Esophagus muscularis mucosa (tissue), 4 donors: ENCODE results near the gene EPB41. TPM values are rescaled to one million over a fixed set of nuclear protein-coding genes. Genes with fewer than 3 reads are reported as not detected.

Source experiments
- DNase-seq: peaks from one replicate; pipeline ENCODE4 v3.0.0-alpha.2; 2017; ENCODE audit errors: extremely low spot score
- H3K27ac ChIP-seq, 4 donors: fragments of 200-600 bp; sonication (generic); replicated peaks in 1 of 4; 1 replicate in 3 of 4; 2 replicates in 1 of 4; pipeline ENCODE4 v1.5.1; 2016 to 2019; ENCODE audit warnings: mild to moderate bottlenecking in 1 of 4
- H3K27me3 ChIP-seq, 4 donors: fragments of 200-600 bp; sonication (generic); one replicate each; pipeline versions ENCODE4 v1.5.1 to v1.6.0; 2016 to 2019
- H3K36me3 ChIP-seq, 4 donors: fragments of 200-600 bp; sonication (generic); one replicate each; pipeline ENCODE4 v1.5.1; 2016 to 2019
- H3K4me1 ChIP-seq, 4 donors: fragments of 200-600 bp; sonication (generic); one replicate each; pipeline ENCODE4 v1.5.1; 2016 to 2019
- H3K4me3 ChIP-seq, 4 donors: fragments of 200-600 bp; sonication (generic); 1 replicate in 2 of 4; 2 replicates in 2 of 4; pipeline ENCODE4 v1.5.1; 2016 to 2019; ENCODE audit warnings: mild to moderate bottlenecking in 4 of 4, moderate library complexity in 1 of 4
- H3K9me3 ChIP-seq, 4 donors: fragments of 200-600 bp; sonication (generic); 1 replicate in 3 of 4; 2 replicates in 1 of 4; pipeline ENCODE4 v1.5.1; 2016 to 2019
- CTCF ChIP-seq, 3 experiments: fragments of 200-600 bp in 2 of 3; fragments of 450-650 bp in 1 of 3; sonication (generic) in 2 of 3; IDR thresholded peaks; one replicate each; pipeline ENCODE4 v1.5.1; 2017 to 2019; ENCODE audit warnings: antibody characterized with exemption in 3 of 3, mild to moderate bottlenecking in 2 of 3, moderate library complexity in 1 of 3
- EP300 ChIP-seq: sonication (generic); formaldehyde crosslinking; IDR thresholded peaks from one replicate; pipeline ENCODE4 v1.6.1; 2017; ENCODE audit warnings: antibody characterized with exemption
- POLR2A ChIP-seq: fragments of 450-650 bp; IDR thresholded peaks from one replicate; pipeline ENCODE4 v1.6.1; 2017; ENCODE audit warnings: antibody characterized with exemption, moderate library complexity, mild to moderate bottlenecking, low read depth
- POLR2AphosphoS5 ChIP-seq, 2 donors: sonication (generic); formaldehyde crosslinking; IDR thresholded peaks; one replicate each; pipeline ENCODE4 v1.6.1; 2017; ENCODE audit warnings: antibody characterized with exemption in 2 of 2
- WGBS: methylation state at CpG from one replicate; pipeline ENCODE4 v1.1.5; 2018; 5-methylcytosine and 5-hydroxymethylcytosine counted together
- intact Hi-C: fragments of 100-400 bp; cut with DNase I; formaldehyde crosslinking; loops from one replicate; pipeline ENCODE4 v1.15.1; 2023
- total RNA-seq, 4 donors: library from RNA; depleted of rRNA; stranded (reverse); fragments of >200 nt; gene quantifications; one replicate each; pipeline versions ENCODE4 v1.1.0 to v1.2.1, GENCODE V29; 2016

EPB41 gene
- total RNA-seq, 4 donors from 2014 or later, result 18.2 to 24.6 (median 18.5) TPM

GRCh38 chr1:28927648-28928313 is 13.4 kb downstream of the EPB41 start:
- DNase-seq, result no peak
- 30% methylated on average over 1 of the region's 1 CpG for WGBS
- Histone ChIP-seq H3K36me3 (no peaks in the 10 kb centered on the region), H3K4me1 (peaks cover 16 to 25% (median 22%) of the 10 kb centered on the region in 4 donors), H3K27ac (peak overlapping the region; percentile 31 to 69 (median 54)), H3K27me3 (no peaks in the 10 kb centered on the region), H3K9me3 (no peaks in the 10 kb centered on the region), H3K4me3 (no peak overlapping the region)
- TF ChIP-seq CTCF (IDR thresholded peaks at IDR 0.05) (no peak), POLR2A (no peak)
- intact Hi-C loops, result no loop called here

GRCh38 chr1:28928314-28928941 is 14.1 kb downstream of the EPB41 start:
- 57% methylated on average over 2 of the region's 2 CpGs for WGBS
- DNase-seq, result no peak

DNA sequence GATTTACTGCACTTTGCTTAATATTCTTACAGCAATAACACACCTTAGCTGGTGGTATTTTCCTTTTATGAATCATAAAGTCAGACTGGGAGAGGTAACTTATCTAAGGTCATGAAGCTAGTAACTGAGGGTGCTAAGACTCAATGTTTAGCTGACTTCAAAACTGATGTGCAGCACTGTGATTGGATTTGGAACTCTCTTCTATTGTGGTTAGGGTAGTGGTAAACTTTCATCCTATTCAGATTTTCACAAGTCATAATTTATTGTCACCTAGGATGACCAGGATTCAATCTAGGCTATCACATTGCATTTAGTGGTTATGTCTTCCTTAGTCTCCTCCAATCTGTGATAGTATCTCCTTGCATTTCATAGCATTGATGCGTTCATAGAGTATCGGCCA is 18.9 kb downstream of the EPB41 start:
- H3K27ac ChIP-seq, result no peak overlapping the region
- no peak overlapping the region for H3K4me3 ChIP-seq
- TF ChIP-seq CTCF (IDR thresholded peaks at IDR 0.05) (no peak), POLR2A (no peak), POLR2AphosphoS5 (IDR thresholded peaks at IDR 0.05) (no peak), EP300 (no peak)
- 91% methylated on average over 2 of the region's 2 CpGs for WGBS
- intact Hi-C loops, result no loop called here
- no peaks in the 10 kb centered on the region for H3K27me3 ChIP-seq
- no peaks in the 10 kb centered on the region for H3K9me3 ChIP-seq
- DNase-seq, result no peak
- peaks cover 0 to 8% (median 2%) of the 10 kb centered on the region in 4 donors for H3K4me1 ChIP-seq
- no peaks in the 10 kb centered on the region for H3K36me3 ChIP-seq

More at GRCh38 chr1:28928314-28928941, 14.1 kb downstream of the EPB41 start:
- Histone ChIP-seq H3K9me3 (no peaks in the 10 kb centered on the region), H3K27ac (peak overlapping the region in 3 of 4 donors; percentile 51 to 69 (median 56)), H3K4me1 (peaks cover 16 to 25% (median 22%) of the 10 kb centered on the region in 4 donors), H3K4me3 (no peak overlapping the region), H3K27me3 (no peaks in the 10 kb centered on the region), H3K36me3 (no peaks in the 10 kb centered on the region)
- TF ChIP-seq POLR2A (no peak), POLR2AphosphoS5 (IDR thresholded peaks at IDR 0.05) (no peak), CTCF (IDR thresholded peaks at IDR 0.05) (no peak), EP300 (no peak)
- intact Hi-C loops, result no loop called here

DNA sequence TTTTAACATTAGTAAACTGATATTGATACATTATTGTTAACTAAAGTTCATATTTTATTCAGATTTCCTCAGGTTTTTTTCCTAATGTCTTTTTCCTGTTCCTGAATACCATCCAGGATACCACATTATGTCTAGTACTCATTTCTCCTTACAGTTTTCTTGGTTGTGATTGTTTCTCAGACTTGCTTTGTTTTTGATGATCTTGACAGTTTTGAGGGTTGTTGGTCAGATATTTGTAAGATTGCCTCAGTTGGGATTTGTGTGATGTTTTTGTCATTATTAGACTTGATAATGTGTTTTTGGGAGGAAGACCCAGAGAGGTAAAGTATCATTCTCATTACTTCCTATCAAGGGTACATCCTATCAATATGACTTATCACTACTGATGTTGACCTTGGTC is 19.5 kb downstream of the EPB41 start:
- Histone ChIP-seq H3K4me1 (peaks cover 0 to 1% (median 0%) of the 10 kb centered on the region in 4 donors), H3K27me3 (no peaks in the 10 kb centered on the region), H3K27ac (no peak overlapping the region), H3K36me3 (no peaks in the 10 kb centered on the region), H3K4me3 (no peak overlapping the region), H3K9me3 (no peaks in the 10 kb centered on the region)
- DNase-seq, result no peak
- no peak for TF ChIP-seq POLR2AphosphoS5 (IDR thresholded peaks at IDR 0.05)
- intact Hi-C loops, result no loop called here

GRCh38 chr1:28934676-28935075 is 20.3 kb downstream of the EPB41 start:
- WGBS, result 91% methylated on average over 5 of the region's 5 CpGs
- Histone ChIP-seq H3K27ac (no peak overlapping the region), H3K27me3 (no peaks in the 10 kb centered on the region), H3K4me1 (no peaks in the 10 kb centered on the region), H3K36me3 (no peaks in the 10 kb centered on the region), H3K4me3 (no peak overlapping the region), H3K9me3 (no peaks in the 10 kb centered on the region)
- intact Hi-C loops, result no loop called here
- DNase-seq, result no peak
- TF ChIP-seq CTCF (IDR thresholded peaks at IDR 0.05), result no peak
- no peak for TF ChIP-seq POLR2AphosphoS5 (IDR thresholded peaks at IDR 0.05)
- TF ChIP-seq EP300, result no peak
- no peak for TF ChIP-seq POLR2A
